ENCODE data around the gene BDH1.
"Not testable (repeated sequence)": the region's sequence is repeated elsewhere in the genome, so short reads cannot be mapped to it uniquely, and the experiment has no call there.

Gene BDH1

GRCh38 chr3:197577366-197578074 lies 21.8 kb upstream of the BDH1 start:
- DNase-seq (ENCODE audit: low spot score) = no peak

- no peak for DNase-seq (ENCODE audit: low spot score)
Measured at GRCh38 chr3:197576838-197577237, 21.1 kb upstream of the BDH1 start.

GRCh38 chr3:197575362-197575761 lies 19.6 kb upstream of the BDH1 start:
- DNase-seq (ENCODE audit: low spot score) = no peak

GRCh38 chr3:197574396-197574991 lies 18.7 kb upstream of the BDH1 start:
- DNase-seq (ENCODE audit: low spot score) = not testable (repeated sequence)

GRCh38 chr3:197573048-197573767 lies 17.4 kb upstream of the BDH1 start:
- no peak for DNase-seq (ENCODE audit: low spot score)

GRCh38 chr3:197571880-197572172 lies 16.1 kb upstream of the BDH1 start:
- DNase-seq (ENCODE audit: low spot score) = not testable (repeated sequence)

GRCh38 chr3:197571074-197571879 lies 15.5 kb upstream of the BDH1 start:
- not testable (repeated sequence) for DNase-seq (ENCODE audit: low spot score)

- not testable (repeated sequence) for DNase-seq (ENCODE audit: low spot score)
Measured at GRCh38 chr3:197569433-197569832, 13.7 kb upstream of the BDH1 start.

GRCh38 chr3:197567904-197568681 lies 12.3 kb upstream of the BDH1 start:
- DNase-seq (ENCODE audit: low spot score) = no peak

- not testable (repeated sequence) for DNase-seq (ENCODE audit: low spot score)
Measured at GRCh38 chr3:197566155-197566554, 10.4 kb upstream of the BDH1 start.

GRCh38 chr3:197564097-197564843 lies 8.5 kb upstream of the BDH1 start:
- DNase-seq (ENCODE audit: low spot score) = no peak

GRCh38 chr3:197562398-197563251 lies 6.9 kb upstream of the BDH1 start:
- no peak for DNase-seq (ENCODE audit: low spot score)

GRCh38 chr3:197561926-197562325 lies 6.2 kb upstream of the BDH1 start:
- DNase-seq (ENCODE audit: low spot score) = no peak

- no peak for DNase-seq (ENCODE audit: low spot score)
Measured at GRCh38 chr3:197559651-197560050, 3.9 kb upstream of the BDH1 start.

GRCh38 chr3:197554562-197555280 lies 1.0 kb downstream of the BDH1 start:
- DNase-seq (ENCODE audit: low spot score) = peak; percentile 92

- DNase-seq (ENCODE audit: low spot score) = no peak
Measured at GRCh38 chr3:197554196-197554561, 1.6 kb downstream of the BDH1 start.

GRCh38 chr3:197552198-197552597 lies 3.6 kb downstream of the BDH1 start:
- no peak for DNase-seq (ENCODE audit: low spot score)

GRCh38 chr3:197550489-197550888 lies 5.3 kb downstream of the BDH1 start:
- DNase-seq (ENCODE audit: low spot score) = no peak

- DNase-seq (ENCODE audit: low spot score) = no peak
Measured at GRCh38 chr3:197549261-197549885, 6.4 kb downstream of the BDH1 start.
